NCI-H146 treated with DMSO at 0.1 percent for 48 hours (cell line): Measurements from ENCODE around the gene ZFC3H1.

ENCODE experiments used
- DNase-seq: peaks from one replicate; lab custom pipeline; 2025; ENCODE audit not compliant: unreplicated experiment; lab: John Stamatoyannopoulos, UW

ZFC3H1 gene

GRCh38 chr12:71682466-71682865 lies 18.8 kb upstream of the ZFC3H1 start:
- no peak for DNase-seq

DNA sequence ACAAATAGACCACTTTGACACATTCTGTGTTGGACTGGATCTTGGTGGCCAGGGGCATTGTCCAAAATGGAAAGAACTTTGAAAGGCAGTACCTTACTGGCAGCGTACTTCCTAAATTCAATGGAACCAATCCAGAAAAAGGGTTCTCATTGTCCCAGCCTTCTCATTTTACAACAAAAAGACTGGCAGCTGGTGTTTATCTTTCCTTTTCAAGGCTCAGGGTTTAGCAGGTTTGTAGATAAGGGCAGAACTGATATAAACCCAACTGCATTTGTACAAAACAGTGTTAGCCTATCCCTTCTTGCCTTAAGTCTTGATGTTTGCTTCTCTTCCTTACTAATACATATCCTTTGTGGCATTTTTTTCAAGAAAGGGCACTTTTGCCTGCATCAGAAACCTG lies 8.2 kb upstream of the ZFC3H1 start:
- peak; percentile 14 for DNase-seq

GRCh38 chr12:71671311-71671710 lies 7.7 kb upstream of the ZFC3H1 start:
- DNase-seq = no peak

DNA sequence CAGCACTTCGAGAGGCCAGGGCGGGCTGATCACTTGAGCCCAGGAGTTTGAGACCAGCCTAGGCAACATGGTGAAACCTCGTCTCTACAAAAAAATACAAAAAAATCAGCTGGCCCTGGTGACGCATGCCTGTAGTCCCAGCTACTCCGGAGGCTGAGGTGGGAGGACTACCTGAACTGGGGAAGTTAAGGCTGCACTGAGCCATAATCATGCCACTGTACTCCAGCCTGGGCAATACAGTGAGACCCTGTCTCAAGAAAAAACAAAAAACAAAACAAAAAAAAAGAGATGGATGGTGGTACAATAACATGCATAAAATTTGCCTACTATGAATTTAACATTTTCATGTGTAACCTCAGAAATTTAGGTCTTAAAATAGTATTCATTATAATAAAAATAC lies 2.6 kb upstream of the ZFC3H1 start:
- no peak for DNase-seq

DNA sequence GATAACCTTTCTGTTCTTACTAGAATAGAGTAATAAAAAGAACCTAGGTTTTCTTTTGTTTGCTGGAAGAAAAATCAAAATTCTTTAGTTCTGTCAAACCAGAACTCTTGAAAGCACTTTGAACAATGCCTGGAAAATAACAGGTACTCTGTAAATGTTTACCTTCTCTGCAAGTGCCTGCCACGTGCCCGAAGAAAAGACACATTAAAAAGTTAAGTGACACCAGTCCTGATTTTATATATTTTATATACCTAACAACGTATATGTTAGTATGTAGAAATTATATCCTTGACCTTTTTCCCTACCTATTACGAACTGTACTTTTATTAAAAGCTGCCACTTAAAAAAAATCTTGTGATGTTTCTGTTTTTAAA lies 1.4 kb upstream of the ZFC3H1 start:
- no peak for DNase-seq

DNA sequence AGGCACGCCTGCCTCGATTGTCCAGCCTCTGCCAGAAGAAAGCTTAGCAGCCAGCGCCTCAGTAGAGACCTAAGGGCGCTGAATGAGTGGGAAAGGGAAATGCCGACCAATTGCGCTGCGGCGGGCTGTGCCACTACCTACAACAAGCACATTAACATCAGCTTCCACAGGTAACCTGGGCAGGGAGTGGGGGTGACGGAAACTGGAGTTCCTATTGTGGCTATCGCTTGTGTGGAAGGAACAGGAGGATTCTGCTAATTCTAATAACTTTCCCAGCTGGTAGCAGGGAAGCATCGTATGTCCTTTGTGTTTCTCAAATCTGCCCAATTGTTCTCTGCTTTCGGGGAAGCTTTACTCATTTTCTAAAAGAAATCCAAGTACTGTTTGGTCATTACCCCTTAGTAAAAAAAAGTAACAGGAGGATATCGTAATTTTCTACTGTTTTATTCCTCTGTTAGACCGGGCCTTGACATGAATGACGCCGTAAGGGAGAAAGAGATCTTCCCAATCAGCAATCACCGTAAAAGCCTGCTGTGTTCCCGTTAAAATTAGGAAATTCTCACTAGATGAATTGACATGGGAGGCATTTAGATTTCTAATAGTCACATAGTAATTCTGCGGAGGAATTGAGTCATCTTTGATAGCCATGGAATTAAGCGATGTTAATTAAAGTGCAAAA lies 902 bp upstream of the ZFC3H1 start:
- DNase-seq = no peak

- no peak for DNase-seq
These were observed 643 bp downstream of the ZFC3H1 start for GRCh38 chr12:71662849-71663560.

- no peak for DNase-seq
These were observed 1.6 kb downstream of the ZFC3H1 start for GRCh38 chr12:71661977-71662530.

DNA sequence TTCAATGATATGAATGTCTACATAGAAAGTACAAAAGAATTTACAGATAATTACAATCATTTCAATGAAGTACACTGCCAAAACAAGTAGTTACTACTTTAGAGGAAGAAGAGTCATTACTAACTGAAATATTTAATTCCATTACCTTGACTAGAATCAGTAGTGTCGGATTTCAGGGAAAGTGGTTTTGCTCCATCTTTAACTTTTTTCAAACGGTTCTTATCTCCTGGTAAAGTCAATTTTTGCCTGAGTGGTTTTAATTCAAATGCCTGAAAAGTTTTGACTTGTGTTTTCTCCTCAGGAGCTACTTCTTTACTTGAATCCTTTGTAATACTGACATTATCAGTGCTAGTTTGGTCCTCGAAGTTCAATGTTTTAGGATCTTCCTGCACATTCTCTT lies 6.9 kb downstream of the ZFC3H1 start:
- no peak for DNase-seq

DNA sequence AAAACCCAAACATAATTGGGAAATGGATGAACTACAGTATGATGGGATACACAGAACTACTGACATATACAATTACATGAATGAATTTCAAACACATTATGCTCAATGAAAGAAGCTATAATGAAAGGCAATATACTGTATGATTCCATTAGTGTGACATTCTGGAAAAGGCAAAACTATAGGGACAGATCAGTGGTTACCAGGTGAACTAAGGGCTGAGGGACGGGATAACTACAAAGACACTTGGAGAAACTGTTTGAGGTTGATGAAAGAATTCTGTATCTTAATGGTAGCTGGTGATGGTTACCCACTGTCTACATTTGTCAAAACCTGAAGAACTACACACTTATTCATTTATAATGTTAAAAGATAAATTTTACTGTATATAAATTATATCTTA lies 7.7 kb downstream of the ZFC3H1 start:
- DNase-seq = no peak

DNA sequence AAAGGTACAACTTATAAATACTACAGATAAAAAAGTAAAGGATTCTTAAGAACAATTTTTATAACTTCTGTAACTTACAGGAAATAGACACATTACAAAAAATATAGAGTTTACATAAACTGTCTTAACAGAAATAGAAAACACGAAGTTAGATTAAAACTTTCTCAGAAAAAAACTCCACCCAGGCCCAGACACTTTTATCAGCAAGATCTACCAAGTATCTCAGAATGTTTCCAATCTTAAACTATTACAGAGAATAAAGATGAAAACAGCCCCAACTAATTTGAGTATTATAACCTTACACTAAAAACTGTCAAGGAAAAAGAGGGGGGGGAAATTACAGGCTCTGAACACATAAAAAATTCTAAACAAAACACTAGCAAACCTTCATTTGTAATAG lies 8.2 kb downstream of the ZFC3H1 start:
- no peak for DNase-seq

GRCh38 chr12:71654200-71654599 lies 9.4 kb downstream of the ZFC3H1 start:
- DNase-seq = no peak

DNA sequence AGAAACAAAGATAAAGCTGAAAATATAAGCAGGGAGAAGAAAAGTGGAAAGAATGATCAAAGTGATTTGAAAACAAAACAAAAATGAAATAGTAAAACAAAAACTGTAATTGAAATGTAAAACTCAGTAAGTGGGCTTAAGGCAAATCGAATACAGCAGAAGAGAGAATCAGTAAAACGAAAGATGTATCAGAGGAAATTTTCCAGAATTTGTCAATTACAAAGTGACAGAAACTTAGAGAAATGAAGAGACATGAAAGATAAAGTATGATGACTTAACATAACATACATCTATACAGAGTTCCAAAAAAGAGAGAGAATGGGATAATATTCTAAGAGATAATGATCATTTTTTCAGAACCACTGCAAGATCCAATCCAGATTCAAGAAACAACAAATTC lies 10.5 kb downstream of the ZFC3H1 start:
- no peak for DNase-seq

GRCh38 chr12:71652656-71653055 lies 11.0 kb downstream of the ZFC3H1 start:
- no peak for DNase-seq

GRCh38 chr12:71649401-71649800 lies 14.2 kb downstream of the ZFC3H1 start:
- no peak for DNase-seq

GRCh38 chr12:71648537-71648936 lies 15.1 kb downstream of the ZFC3H1 start:
- no peak for DNase-seq

DNA sequence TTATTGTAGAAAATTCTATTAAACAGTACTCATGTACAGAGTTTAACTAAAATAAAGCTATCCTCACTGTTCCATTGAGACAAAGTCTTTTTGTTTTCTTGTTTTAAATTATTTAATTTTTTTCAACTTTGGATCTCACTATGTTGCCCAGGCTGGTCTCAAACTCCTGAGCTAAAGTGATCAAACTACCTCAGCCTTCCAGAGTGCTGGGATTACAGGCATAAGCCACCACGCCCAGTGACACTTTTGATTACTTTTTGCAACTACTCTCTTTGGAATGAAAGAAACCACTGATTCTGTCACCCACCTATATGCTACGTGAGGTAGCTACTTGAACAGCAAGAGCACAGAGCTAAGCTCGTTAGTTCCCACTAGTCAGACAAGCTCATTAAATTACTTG lies 17.1 kb downstream of the ZFC3H1 start:
- no peak for DNase-seq

DNA sequence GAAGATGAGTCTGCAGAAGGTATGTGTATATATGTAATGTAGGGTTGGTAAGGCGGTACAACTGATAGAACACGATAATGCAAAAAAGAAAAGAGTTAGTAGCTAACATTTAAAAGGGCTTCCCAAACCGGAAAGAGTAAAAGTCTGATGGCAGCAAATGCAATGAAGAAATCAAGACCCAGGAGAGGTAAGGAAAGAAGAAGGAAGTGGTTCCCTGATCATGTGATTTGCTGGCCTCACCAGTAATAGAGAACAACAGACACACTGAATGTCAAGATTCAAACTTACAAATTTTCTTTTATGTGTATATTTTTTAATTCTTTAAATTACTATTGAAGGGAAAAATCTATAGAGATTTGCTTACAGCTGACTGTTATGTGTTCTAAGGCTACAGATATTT lies 18.4 kb downstream of the ZFC3H1 start:
- no peak for DNase-seq

DNA sequence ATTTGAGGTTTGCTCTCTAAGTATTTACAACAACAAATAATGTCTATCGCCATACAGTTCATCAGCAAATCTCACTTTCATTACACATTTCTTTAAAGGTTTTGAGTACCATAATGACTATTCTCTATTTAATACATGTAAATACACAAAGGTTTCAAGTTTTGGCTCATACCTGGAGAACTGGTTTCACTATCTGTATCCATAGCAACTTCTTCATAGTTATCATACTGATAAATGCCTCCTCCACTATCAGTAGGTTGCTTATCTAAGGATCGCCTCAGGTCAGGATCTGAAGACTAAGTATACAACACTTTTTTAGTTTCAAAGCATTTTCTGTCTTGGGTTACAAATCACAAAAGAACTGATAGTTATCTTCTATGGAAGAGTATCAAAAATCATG lies 21.4 kb downstream of the ZFC3H1 start:
- DNase-seq = no peak

DNA sequence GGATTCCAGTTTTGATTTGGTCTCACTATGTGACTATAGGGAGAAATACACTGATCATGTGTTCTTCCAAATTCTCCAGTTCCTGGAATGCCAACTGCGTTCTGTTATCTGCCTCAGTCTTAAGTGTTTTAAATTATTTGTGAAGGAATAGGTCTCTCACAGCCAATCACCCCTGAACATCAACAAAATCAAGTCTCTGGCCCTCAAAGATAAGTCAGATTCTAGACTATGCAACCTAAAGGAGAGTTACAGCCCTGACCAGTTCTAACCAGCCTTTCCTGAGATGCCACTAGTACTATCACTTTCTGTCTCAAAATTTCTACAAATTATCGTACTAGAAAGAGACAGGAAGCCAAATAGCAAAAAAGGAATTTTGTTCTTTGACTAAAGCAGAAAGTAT lies 22.3 kb downstream of the ZFC3H1 start:
- DNase-seq = no peak

GRCh38 chr12:71640316-71640715 lies 23.3 kb downstream of the ZFC3H1 start:
- no peak for DNase-seq

DNA sequence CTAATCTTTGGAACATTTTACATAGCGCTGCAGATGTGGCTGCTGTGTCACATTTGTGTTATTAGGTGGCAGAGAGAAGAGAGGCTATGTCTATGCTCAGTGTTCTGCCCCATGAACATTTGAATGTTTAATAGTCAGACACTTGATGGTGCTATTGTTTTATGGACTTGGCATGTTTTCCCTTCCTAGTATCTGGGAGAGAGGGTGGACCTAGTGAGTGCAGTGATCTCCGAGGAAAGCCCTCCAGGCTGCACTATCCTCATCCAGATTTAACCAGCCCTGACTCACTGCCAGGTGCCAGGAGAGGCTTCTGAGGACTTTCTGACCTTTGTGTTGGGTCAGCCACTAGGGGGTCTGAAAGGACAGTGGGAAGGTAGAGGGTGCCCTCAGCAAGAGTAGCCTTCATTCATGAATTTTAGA lies 24.3 kb downstream of the ZFC3H1 start:
- no peak for DNase-seq

GRCh38 chr12:71638499-71638898 lies 25.1 kb downstream of the ZFC3H1 start:
- DNase-seq = no peak
